GM19438 (cell line): Measurements from ENCODE around the gene RNFT1.
"Not testable (repeated sequence)": the region's sequence is repeated elsewhere in the genome, so short reads cannot be mapped to it uniquely, and the experiment has no call there.

Source experiments
- ATAC-seq: cut with Tn5 transposase; IDR thresholded peaks from one replicate; pipeline ENCODE4 v1.9.1; 2021; ENCODE audit warnings: low read depth; ENCODE audit not compliant: unreplicated experiment

RNFT1 gene

GRCh38 chr17:59964482-59965328 lies at the start of gene RNFT1:
RNFT1 (minus strand) TSS chr17:59964740; CDS start chr17:59964663, 77 bp downstream.
- peak; percentile 80 for ATAC-seq

- ATAC-seq, result not testable (repeated sequence)
Measured at GRCh38 chr17:60009326-60009725, 44.8 kb upstream of the RNFT1 start.

- ATAC-seq, result not testable (repeated sequence)
Measured at GRCh38 chr17:60008377-60008776, 43.8 kb upstream of the RNFT1 start.

GRCh38 chr17:60006160-60006559 lies 41.6 kb upstream of the RNFT1 start:
- no peak for ATAC-seq

GRCh38 chr17:60004561-60004960 lies 40.0 kb upstream of the RNFT1 start:
- ATAC-seq, result not testable (repeated sequence)

- not testable (repeated sequence) for ATAC-seq
Measured at GRCh38 chr17:60002405-60002804, 37.9 kb upstream of the RNFT1 start.

- ATAC-seq, result not testable (repeated sequence)
Measured at GRCh38 chr17:59996608-59997007, 32.1 kb upstream of the RNFT1 start.

- not testable (repeated sequence) for ATAC-seq
Measured at GRCh38 chr17:59975166-59975565, 10.6 kb upstream of the RNFT1 start.

GRCh38 chr17:59973483-59973882 lies 8.9 kb upstream of the RNFT1 start:
- ATAC-seq, result not testable (repeated sequence)

GRCh38 chr17:59972778-59973177 lies 8.2 kb upstream of the RNFT1 start:
- ATAC-seq, result no peak

- ATAC-seq, result not testable (repeated sequence)
Measured at GRCh38 chr17:59971771-59972170, 7.2 kb upstream of the RNFT1 start.

GRCh38 chr17:59963738-59964481 lies 630 bp downstream of the RNFT1 start:
- ATAC-seq, result peak; percentile 58

GRCh38 chr17:59962739-59963318 lies 1.7 kb downstream of the RNFT1 start:
- ATAC-seq, result no peak

GRCh38 chr17:59959574-59959973 lies 5.0 kb downstream of the RNFT1 start:
- not testable (repeated sequence) for ATAC-seq

GRCh38 chr17:59954856-59955255 lies 9.7 kb downstream of the RNFT1 start:
- ATAC-seq, result no peak

- ATAC-seq, result no peak
Measured at GRCh38 chr17:59950049-59950448, 14.5 kb downstream of the RNFT1 start.

- not testable (repeated sequence) for ATAC-seq
Measured at GRCh38 chr17:59947310-59947709, 17.2 kb downstream of the RNFT1 start.

- not testable (repeated sequence) for ATAC-seq
Measured at GRCh38 chr17:59946433-59946832, 18.1 kb downstream of the RNFT1 start.

GRCh38 chr17:59941131-59941530 lies 23.4 kb downstream of the RNFT1 start:
- ATAC-seq, result no peak

GRCh38 chr17:59940697-59941096 lies 23.8 kb downstream of the RNFT1 start:
- ATAC-seq, result not testable (repeated sequence)

GRCh38 chr17:59933317-59933716 lies 31.2 kb downstream of the RNFT1 start:
- not testable (repeated sequence) for ATAC-seq
